ENCODE data around the gene RNF17.

Gene RNF17

GRCh38 chr13:24863748-24864540 is 100.0 kb downstream of the RNF17 start:
- TF ChIP-seq CTCF (IDR thresholded peaks at IDR 0.05) = no peak
- Histone ChIP-seq H3K9me3 (no peaks in the 10 kb centered on the region), H3K4me3 (ENCODE audit: low read depth in 1 of 2, low read length in 1 of 2) (no peak overlapping the region), H3K27ac (no peak overlapping the region), H3K4me1 (ENCODE audit: control insufficient read depth in 1 of 2, insufficient read depth in 1 of 2, low read depth in 1 of 2, low read length in 1 of 2) (no peaks in the 10 kb centered on the region), H3K36me3 (no peaks in the 10 kb centered on the region), H3K27me3 (no peaks in the 10 kb centered on the region)

GRCh38 chr13:24864579-24864978 is 100.6 kb downstream of the RNF17 start:
- H3K4me1 ChIP-seq (ENCODE audit: control insufficient read depth in 1 of 2, insufficient read depth in 1 of 2, low read depth in 1 of 2, low read length in 1 of 2) = no peaks in the 10 kb centered on the region
- H3K9me3 ChIP-seq = no peaks in the 10 kb centered on the region
- no peak overlapping the region for H3K27ac ChIP-seq
- H3K4me3 ChIP-seq (ENCODE audit: low read depth in 1 of 2, low read length in 1 of 2) = no peak overlapping the region
- H3K36me3 ChIP-seq = no peaks in the 10 kb centered on the region
- TF ChIP-seq CTCF (IDR thresholded peaks at IDR 0.05) = no peak
- no peaks in the 10 kb centered on the region for H3K27me3 ChIP-seq

- H3K27ac ChIP-seq = no peak overlapping the region
- no peak overlapping the region for H3K4me3 ChIP-seq (ENCODE audit: low read depth in 1 of 2, low read length in 1 of 2)
- H3K9me3 ChIP-seq = no peaks in the 10 kb centered on the region
- H3K27me3 ChIP-seq = no peaks in the 10 kb centered on the region
- no peaks in the 10 kb centered on the region for H3K36me3 ChIP-seq
- no peaks in the 10 kb centered on the region for H3K4me1 ChIP-seq (ENCODE audit: control insufficient read depth in 1 of 2, insufficient read depth in 1 of 2, low read depth in 1 of 2, low read length in 1 of 2)
- no peak for TF ChIP-seq CTCF (IDR thresholded peaks at IDR 0.05)
Measured at GRCh38 chr13:24865163-24865953, 101.4 kb downstream of the RNF17 start.

- Histone ChIP-seq H3K27ac (no peak overlapping the region), H3K9me3 (no peaks in the 10 kb centered on the region), H3K4me3 (ENCODE audit: low read depth in 1 of 2, low read length in 1 of 2) (no peak overlapping the region), H3K27me3 (no peaks in the 10 kb centered on the region), H3K36me3 (no peaks in the 10 kb centered on the region), H3K4me1 (ENCODE audit: control insufficient read depth in 1 of 2, insufficient read depth in 1 of 2, low read depth in 1 of 2, low read length in 1 of 2) (no peaks in the 10 kb centered on the region)
- TF ChIP-seq CTCF (IDR thresholded peaks at IDR 0.05) = no peak
Measured at GRCh38 chr13:24866488-24866887, 102.5 kb downstream of the RNF17 start.

- H3K4me1 ChIP-seq (ENCODE audit: control insufficient read depth in 1 of 2, insufficient read depth in 1 of 2, low read depth in 1 of 2, low read length in 1 of 2) = no peaks in the 10 kb centered on the region
- H3K27ac ChIP-seq = no peak overlapping the region
- H3K27me3 ChIP-seq = no peaks in the 10 kb centered on the region
- no peak for TF ChIP-seq CTCF (IDR thresholded peaks at IDR 0.05)
- no peaks in the 10 kb centered on the region for H3K36me3 ChIP-seq
- no peaks in the 10 kb centered on the region for H3K9me3 ChIP-seq
- no peak overlapping the region for H3K4me3 ChIP-seq (ENCODE audit: low read depth in 1 of 2, low read length in 1 of 2)
Measured at GRCh38 chr13:24868874-24869273, 104.9 kb downstream of the RNF17 start.

Measured in neutrophil (primary cell).